Vagina (tissue), 2 donors: ENCODE measurements around the gene RPTOR.

ENCODE experiments used
- CTCF ChIP-seq, 3 experiments: fragments of 450-650 bp in 2 of 3; fragments of 200-600 bp in 1 of 3; sonication (generic) in 1 of 3; IDR thresholded peaks; one replicate each; pipeline ENCODE4 v1.5.1; 2017 to 2019; ENCODE audit warnings: antibody characterized with exemption in 3 of 3, mild to moderate bottlenecking in 2 of 3, moderate library complexity in 2 of 3
- POLR2A ChIP-seq, 2 donors: fragments of 450-650 bp; IDR thresholded peaks; one replicate each; pipeline ENCODE4 v1.6.1; 2017; ENCODE audit warnings: antibody characterized with exemption in 2 of 2, mild to moderate bottlenecking in 2 of 2, moderate library complexity in 2 of 2
- POLR2AphosphoS5 ChIP-seq, 2 donors: sonication (generic); formaldehyde crosslinking; IDR thresholded peaks; one replicate each; pipeline ENCODE4 v1.9.0; 2017; ENCODE audit warnings: antibody characterized with exemption in 2 of 2, mild to moderate bottlenecking in 2 of 2, low read depth in 1 of 2; ENCODE audit not compliant: insufficient read depth in 1 of 2

GRCh38 chr17:80835816-80836657, 291.4 kb downstream of the RPTOR start:
- no peak for TF ChIP-seq CTCF (IDR thresholded peaks at IDR 0.05)
- TF ChIP-seq POLR2AphosphoS5 (IDR thresholded peaks at IDR 0.05; ENCODE audit: insufficient read depth in 1 of 2, low read depth in 1 of 2), result no peak
- no peak for TF ChIP-seq POLR2A (IDR thresholded peaks at IDR 0.05)
